Bladder microvascular endothelial cell (primary cell): ENCODE measurements around the gene ZNF385A. TPM values are rescaled to one million over a fixed set of nuclear protein-coding genes. Genes with fewer than 3 reads are reported as not detected.

Source experiments
- total RNA-seq: library from RNA; depleted of rRNA; stranded (reverse); fragments of >200 nt; gene quantifications from 2 replicates; pipeline ENCODE4 v1.2.3, GENCODE V29; 2014

Gene ZNF385A
- 0.81 and 1.4 TPM in 2 replicates for total RNA-seq

GRCh38 chr12:54384591-54385041 lies at the start of gene ZNF385A:
TSS of gene ZNF385A (minus strand) at chr12:54384733. CDS start at chr12:54384514, 219 bp downstream.

GRCh38 chr12:54419088-54419887 lies 34.8 kb upstream of the ZNF385A start, which contains the start of gene ITGA5:
TSS of gene ITGA5 (minus strand) at chr12:54419266. CDS start at chr12:54419198, 68 bp downstream.

DNA sequence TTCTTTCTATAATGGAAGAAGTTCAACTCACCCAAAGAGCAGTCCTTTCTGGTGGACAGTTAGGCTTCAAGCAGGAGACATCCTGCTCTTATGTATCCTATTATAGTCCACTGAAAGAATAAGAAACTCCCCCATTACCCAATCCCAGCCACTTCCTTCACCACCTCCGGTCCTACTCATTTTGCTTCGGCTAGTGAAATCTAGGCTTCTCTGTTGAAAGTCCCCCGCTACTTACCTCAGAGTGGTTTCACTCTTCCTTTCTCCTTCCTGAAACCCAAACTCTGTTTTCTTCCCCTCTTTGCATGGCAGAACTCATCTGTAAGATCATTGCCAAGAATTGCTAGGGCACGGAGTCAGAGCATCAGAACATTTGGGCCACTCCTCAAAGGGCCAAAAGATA lies 20.1 kb downstream of the ZNF385A start, which contains the start of gene GPR84:
GPR84 (minus strand) TSS at position 74 of the 400 bp plus-strand sequence. CDS start 635 bp downstream, outside the sequence.

DNA sequence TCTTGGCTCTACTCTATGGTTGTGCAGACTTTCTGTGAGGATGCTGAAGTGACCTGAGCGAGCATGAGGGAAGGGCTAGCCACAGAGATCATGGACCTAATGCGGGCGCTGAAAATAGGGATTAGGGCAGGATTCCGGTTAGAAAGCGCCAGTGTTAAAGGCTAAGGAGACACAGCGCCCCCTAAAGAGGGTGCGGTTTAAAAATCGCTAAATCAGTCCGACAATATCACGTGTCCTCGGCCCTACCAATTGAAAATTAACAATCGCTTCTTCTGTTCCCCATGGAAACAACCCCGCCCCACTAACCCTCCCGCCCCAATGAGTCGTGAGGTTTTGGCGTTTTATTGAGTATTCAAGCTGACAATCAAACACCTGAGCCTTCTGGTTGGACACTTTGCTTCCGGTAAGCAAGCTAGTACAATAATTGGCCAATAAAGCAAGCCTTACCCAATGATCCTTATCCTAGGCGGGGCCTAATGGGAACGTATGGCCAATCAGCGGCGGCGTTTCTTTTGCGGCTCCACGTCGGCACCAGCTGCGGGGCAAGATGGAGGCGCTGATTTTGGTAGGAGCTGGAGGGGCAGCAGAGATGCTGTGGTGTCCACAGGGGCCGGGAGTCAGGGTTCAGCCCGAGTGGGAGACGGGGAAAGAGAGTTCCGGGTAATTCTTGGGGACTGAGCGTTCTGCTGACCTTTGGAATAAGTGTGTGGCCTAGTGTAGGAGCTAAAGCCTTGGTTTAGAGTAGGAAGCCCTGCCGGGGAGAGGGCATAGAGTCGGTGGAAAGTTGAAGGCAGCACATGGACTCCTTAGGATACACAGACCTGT lies 59.7 kb downstream of the ZNF385A start, which contains the start of gene COPZ1:
COPZ1 (plus strand) TSS at position 515 of the 825 bp plus-strand sequence; CDS start at position 548, 33 bp downstream.

Other genes starting within 250 kb of the ZNF385A start
- gene SMUG1, start 195.7 kb downstream of the ZNF385A start, total RNA-seq, result 13.1 and 18.6 TPM in 2 replicates
- 24.3 and 54.2 TPM in 2 replicates for gene CBX5, start 104.6 kb downstream of the ZNF385A start, total RNA-seq
- gene HNRNPA1, start 104.0 kb downstream of the ZNF385A start, total RNA-seq, result 328 and 377 TPM in 2 replicates
- gene NFE2, start 83.7 kb downstream of the ZNF385A start, total RNA-seq, result not detected in 2 replicates
- gene COPZ1, start 59.6 kb downstream of the ZNF385A start, total RNA-seq, result 60.5 and 133 TPM in 2 replicates
- gene GPR84, start 20.2 kb downstream of the ZNF385A start, total RNA-seq, result 0.16 TPM in 1 of 2 replicates, not detected in the other
- 361 and 600 TPM in 2 replicates for gene ITGA5, start 34.5 kb upstream of the ZNF385A start, total RNA-seq
- not detected in 2 replicates for gene GTSF1, start 88.9 kb upstream of the ZNF385A start, total RNA-seq
- under 0.01 TPM in 1 of 2 replicates, not detected in the other for gene NCKAP1L, start 113.0 kb upstream of the ZNF385A start, total RNA-seq
- gene PDE1B, start 164.9 kb upstream of the ZNF385A start, total RNA-seq, result 0.16 TPM in 1 of 2 replicates, not detected in the other
- gene PPP1R1A, start 203.9 kb upstream of the ZNF385A start, total RNA-seq, result not detected in 2 replicates